ENCODE data around the gene EPRS1.
A peak's percentile ranks its signal among the peaks of the same experiment; 100 is the strongest.
"Not testable (repeated sequence)": the region's sequence is repeated elsewhere in the genome, so short reads cannot be mapped to it uniquely, and the experiment has no call there.

Gene EPRS1

GRCh38 chr1:220046052-220046930, at the start of gene EPRS1:
Gene EPRS1, minus strand, starts transcription at chr1:220046505. Its CDS starts 117 bp downstream, at chr1:220046388.
- peak; percentile 86 to 89 for DNase-seq (ENCODE audit: low read depth in 2 of 2)

GRCh38 chr1:220094016-220094911, 48.0 kb upstream of the EPRS1 start, which contains the start of gene IARS2:
Gene IARS2, plus strand, starts transcription at chr1:220094132. Its CDS starts 85 bp downstream, at chr1:220094217.
- DNase-seq (ENCODE audit: low read depth in 2 of 2) = peak; percentile 80 to 90

- DNase-seq (ENCODE audit: low read depth in 2 of 2) = no peak
These were observed 47.2 kb upstream of the EPRS1 start for GRCh38 chr1:220093361-220094015.

- DNase-seq (ENCODE audit: low read depth in 2 of 2) = no peak
These were observed 46.4 kb upstream of the EPRS1 start for GRCh38 chr1:220092694-220093093.

GRCh38 chr1:220089650-220090556, 43.6 kb upstream of the EPRS1 start, which contains the start of gene BPNT1:
Gene BPNT1, minus strand, starts transcription at chr1:220089788. Its CDS starts 9,942 bp downstream, at chr1:220079846.
- peak; percentile 95 to 99 for DNase-seq (ENCODE audit: low read depth in 2 of 2)

- not testable (repeated sequence) for DNase-seq (ENCODE audit: low read depth in 2 of 2)
These were observed 40.0 kb upstream of the EPRS1 start for GRCh38 chr1:220086261-220086686.

- DNase-seq (ENCODE audit: low read depth in 2 of 2) = no peak
These were observed 38.2 kb upstream of the EPRS1 start for GRCh38 chr1:220084460-220084859.

- DNase-seq (ENCODE audit: low read depth in 2 of 2) = no peak
These were observed 31.6 kb upstream of the EPRS1 start for GRCh38 chr1:220077887-220078286.

GRCh38 chr1:220076861-220077762, 30.8 kb upstream of the EPRS1 start:
- DNase-seq (ENCODE audit: low read depth in 2 of 2) = no peak

- no peak for DNase-seq (ENCODE audit: low read depth in 2 of 2)
These were observed 21.2 kb upstream of the EPRS1 start for GRCh38 chr1:220067269-220068204.

- no peak for DNase-seq (ENCODE audit: low read depth in 2 of 2)
These were observed 16.3 kb upstream of the EPRS1 start for GRCh38 chr1:220062629-220063028.

- no peak for DNase-seq (ENCODE audit: low read depth in 2 of 2)
These were observed 14.6 kb upstream of the EPRS1 start for GRCh38 chr1:220060876-220061275.

- no peak for DNase-seq (ENCODE audit: low read depth in 2 of 2)
These were observed 10.1 kb upstream of the EPRS1 start for GRCh38 chr1:220056374-220056773.

- no peak for DNase-seq (ENCODE audit: low read depth in 2 of 2)
These were observed 801 bp downstream of the EPRS1 start for GRCh38 chr1:220045356-220046051.

GRCh38 chr1:220044678-220045355, 1.5 kb downstream of the EPRS1 start:
- DNase-seq (ENCODE audit: low read depth in 2 of 2) = no peak

- DNase-seq (ENCODE audit: low read depth in 2 of 2) = no peak
These were observed 2.7 kb downstream of the EPRS1 start for GRCh38 chr1:220043646-220044045.

GRCh38 chr1:220040028-220040596, 6.2 kb downstream of the EPRS1 start:
- no peak for DNase-seq (ENCODE audit: low read depth in 2 of 2)
